ENCODE results near the gene NRTN.

NRTN gene

GRCh38 chr19:5863030-5863665 is 58.3 kb downstream of the NRTN start:
- DNase-seq (ENCODE audit: low spot score): no peak
- no peak for TF ChIP-seq CTCF (IDR thresholded peaks at IDR 0.05; ENCODE audit: extremely low read depth, missing control alignments)

GRCh38 chr19:5864013-5864720 is 59.3 kb downstream of the NRTN start:
- no peak for TF ChIP-seq CTCF (IDR thresholded peaks at IDR 0.05; ENCODE audit: extremely low read depth, missing control alignments)
- DNase-seq (ENCODE audit: low spot score): no peak

- DNase-seq (ENCODE audit: low spot score): no peak
- no peak for TF ChIP-seq CTCF (IDR thresholded peaks at IDR 0.05; ENCODE audit: extremely low read depth, missing control alignments)
Observed at GRCh38 chr19:5864725-5865486, 60.0 kb downstream of the NRTN start.

GRCh38 chr19:5865772-5866171 is 60.9 kb downstream of the NRTN start:
- TF ChIP-seq CTCF (IDR thresholded peaks at IDR 0.05; ENCODE audit: extremely low read depth, missing control alignments): no peak
- no peak for DNase-seq (ENCODE audit: low spot score)

GRCh38 chr19:5867201-5868136 is 62.6 kb downstream of the NRTN start:
- TF ChIP-seq CTCF (IDR thresholded peaks at IDR 0.05; ENCODE audit: extremely low read depth, missing control alignments): no peak
- no peak for DNase-seq (ENCODE audit: low spot score)

GRCh38 chr19:5870986-5871394 is 66.1 kb downstream of the NRTN start:
- DNase-seq (ENCODE audit: low spot score): no peak
- no peak for TF ChIP-seq CTCF (IDR thresholded peaks at IDR 0.05; ENCODE audit: extremely low read depth, missing control alignments)

Data from GM20000 (cell line).